Esophagus squamous epithelium (tissue), 5 donors: ENCODE measurements around the gene MRPS33. TPM values are rescaled to one million over a fixed set of nuclear protein-coding genes. Genes with fewer than 3 reads are reported as not detected.

Source experiments
- DNase-seq: peaks from one replicate; lab custom pipeline; 2025; lab: John Stamatoyannopoulos, UW
- H3K27ac ChIP-seq, 4 donors: fragments of 200-600 bp; sonication (generic); one replicate each; pipeline ENCODE4 v1.5.1; 2016 to 2019; ENCODE audit warnings: mild to moderate bottlenecking in 1 of 4
- H3K27me3 ChIP-seq, 4 donors: fragments of 200-600 bp; sonication (generic); 1 replicate in 3 of 4; 2 replicates in 1 of 4; pipeline versions ENCODE4 v1.5.1 to v1.6.0; 2017 to 2021; ENCODE audit warnings: antibody characterized with exemption in 1 of 4
- H3K36me3 ChIP-seq, 3 donors: fragments of 200-600 bp; sonication (generic); one replicate each; pipeline ENCODE4 v1.5.1; 2016 to 2019
- H3K4me1 ChIP-seq, 3 donors: fragments of 200-600 bp; sonication (generic); one replicate each; pipeline ENCODE4 v1.5.1; 2017 to 2019
- H3K4me3 ChIP-seq, 4 donors: fragments of 200-600 bp; sonication (generic); 1 replicate in 3 of 4; 2 replicates in 1 of 4; pipeline ENCODE4 v1.5.1; 2016 to 2019; ENCODE audit warnings: mild to moderate bottlenecking in 2 of 4, moderate library complexity in 1 of 4
- H3K9me3 ChIP-seq, 3 donors: fragments of 200-600 bp; sonication (generic); one replicate each; pipeline ENCODE4 v1.5.1; 2016 to 2019
- POLR2A ChIP-seq, 4 donors: fragments of 450-650 bp; IDR thresholded peaks; one replicate each; pipeline ENCODE4 v1.6.1; 2017; ENCODE audit warnings: antibody characterized with exemption in 4 of 4, mild to moderate bottlenecking in 4 of 4, moderate library complexity in 3 of 4
- WGBS, 2 donors: methylation state at CpG; one replicate each; pipeline ENCODE4 v1.1.5; 2018; 5-methylcytosine and 5-hydroxymethylcytosine counted together
- intact Hi-C: fragments of 100-400 bp; cut with DNase I; formaldehyde crosslinking; loops from one replicate; pipeline ENCODE4 v1.15.0; 2022
- total RNA-seq, 4 donors: library from RNA; depleted of rRNA; stranded (reverse); fragments of >200 nt; gene quantifications; one replicate each; pipeline ENCODE4 v1.1.0, GENCODE V29; 2016
- TF ChIP-seq, protein P1 (sequence below), 6 experiments: fragments of 450-650 bp in 4 of 6; fragments of 200-600 bp in 2 of 6; sonication (generic) in 2 of 6; IDR thresholded peaks; one replicate each; pipeline ENCODE4 v1.5.1; 2016 to 2019; ENCODE audit warnings: antibody characterized with exemption in 6 of 6, mild to moderate bottlenecking in 4 of 6, moderate library complexity in 4 of 6
- donor health status: DM: yes; HTN: yes; CAD: no.

The MRPS33 gene
- total RNA-seq, 4 donors from 2014 or later, result 12.7 to 25.2 (median 16.1) TPM

DNA sequence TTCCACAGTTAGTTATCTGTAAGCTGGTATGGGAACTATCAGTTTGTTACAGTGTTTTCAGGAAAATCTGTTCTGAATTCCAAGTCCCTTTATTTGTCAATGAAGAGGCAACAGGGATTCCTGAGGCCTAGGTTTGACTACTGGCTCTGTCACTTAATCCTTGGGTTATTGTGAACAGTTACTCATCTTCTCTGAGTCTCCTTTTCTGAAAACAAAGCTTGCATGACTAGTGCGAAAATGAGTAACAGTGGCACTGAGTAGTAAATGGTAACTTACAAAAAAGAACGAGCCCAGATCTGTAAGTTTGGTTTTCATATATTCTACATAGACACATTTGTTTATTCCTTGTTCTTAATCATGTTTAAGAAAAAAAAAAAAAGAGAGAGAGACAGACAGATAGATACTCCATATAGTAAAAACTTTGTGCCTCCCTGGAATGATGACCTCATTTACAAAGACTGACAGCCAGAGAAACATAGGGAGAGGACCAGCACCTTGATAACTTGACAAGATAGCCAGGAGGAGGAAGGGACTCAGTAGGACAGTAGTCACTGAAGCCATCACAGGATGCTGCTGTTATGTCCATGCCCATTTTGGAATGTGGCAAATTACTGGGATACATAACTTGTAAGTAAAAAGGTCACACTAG is 1.9 kb downstream of the MRPS33 start:
- Histone ChIP-seq H3K27ac (peak overlapping the region in 2 of 4 donors; percentile 4 to 44), H3K9me3 (no peaks in the 10 kb centered on the region), H3K27me3 (peaks cover 0 to 10% (median 0%) of the 10 kb centered on the region in 4 donors), H3K4me1 (peaks cover 5 to 35% (median 9%) of the 10 kb centered on the region in 3 donors), H3K36me3 (peaks cover 0 to 26% (median 4%) of the 10 kb centered on the region in 3 donors), H3K4me3 (no peak overlapping the region)
- WGBS, 2 donors, result 39 to 44% methylated on average over 2 of the region's 2 CpGs
- TF ChIP-seq, protein P1, sequence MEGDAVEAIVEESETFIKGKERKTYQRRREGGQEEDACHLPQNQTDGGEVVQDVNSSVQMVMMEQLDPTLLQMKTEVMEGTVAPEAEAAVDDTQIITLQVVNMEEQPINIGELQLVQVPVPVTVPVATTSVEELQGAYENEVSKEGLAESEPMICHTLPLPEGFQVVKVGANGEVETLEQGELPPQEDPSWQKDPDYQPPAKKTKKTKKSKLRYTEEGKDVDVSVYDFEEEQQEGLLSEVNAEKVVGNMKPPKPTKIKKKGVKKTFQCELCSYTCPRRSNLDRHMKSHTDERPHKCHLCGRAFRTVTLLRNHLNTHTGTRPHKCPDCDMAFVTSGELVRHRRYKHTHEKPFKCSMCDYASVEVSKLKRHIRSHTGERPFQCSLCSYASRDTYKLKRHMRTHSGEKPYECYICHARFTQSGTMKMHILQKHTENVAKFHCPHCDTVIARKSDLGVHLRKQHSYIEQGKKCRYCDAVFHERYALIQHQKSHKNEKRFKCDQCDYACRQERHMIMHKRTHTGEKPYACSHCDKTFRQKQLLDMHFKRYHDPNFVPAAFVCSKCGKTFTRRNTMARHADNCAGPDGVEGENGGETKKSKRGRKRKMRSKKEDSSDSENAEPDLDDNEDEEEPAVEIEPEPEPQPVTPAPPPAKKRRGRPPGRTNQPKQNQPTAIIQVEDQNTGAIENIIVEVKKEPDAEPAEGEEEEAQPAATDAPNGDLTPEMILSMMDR (IDR thresholded peaks at IDR 0.05), result no peak
- no peak for TF ChIP-seq POLR2A (IDR thresholded peaks at IDR 0.05)
- DNase-seq, result no peak
- intact Hi-C loops, result no loop called here

DNA sequence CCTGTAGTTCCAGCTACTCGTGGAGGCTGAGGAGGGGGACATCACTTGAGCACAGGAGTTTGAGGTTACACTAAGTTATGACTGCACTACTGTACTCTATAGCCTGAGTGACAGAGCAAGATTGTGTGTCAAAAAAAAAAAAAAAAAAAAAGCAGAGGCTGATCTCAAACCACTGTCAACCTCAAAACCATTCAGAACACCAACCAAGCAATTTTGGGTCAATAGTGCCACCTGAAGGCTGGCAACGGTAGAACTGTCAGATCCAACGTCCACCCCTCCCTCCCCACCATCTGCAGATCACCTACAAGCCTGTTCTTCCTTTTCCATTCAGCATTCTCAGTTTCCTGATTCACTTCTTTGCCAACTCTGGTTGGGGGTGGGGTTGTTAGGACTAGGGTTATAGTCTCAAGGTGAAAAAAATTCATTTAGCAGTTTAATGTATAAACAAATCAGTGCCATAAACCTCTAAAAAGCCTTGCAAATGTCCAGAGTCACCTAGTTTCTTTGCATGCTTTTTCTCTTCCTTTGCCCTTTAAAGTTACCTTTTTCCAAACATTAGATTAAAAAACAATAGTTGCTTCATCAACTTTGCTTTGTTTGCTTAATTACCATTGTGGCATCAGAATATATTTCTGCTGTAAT is 2.6 kb downstream of the MRPS33 start:
- Histone ChIP-seq H3K9me3 (no peaks in the 10 kb centered on the region), H3K4me1 (peaks cover 5 to 35% (median 9%) of the 10 kb centered on the region in 3 donors), H3K27me3 (peaks cover 0 to 10% (median 0%) of the 10 kb centered on the region in 4 donors), H3K4me3 (no peak overlapping the region), H3K36me3 (peaks cover 0 to 32% (median 4%) of the 10 kb centered on the region in 3 donors), H3K27ac (peak overlapping the region in 1 of 4 donors; percentile 44)
- WGBS, 2 donors, result 22 to 24% methylated on average over 3 of the region's 3 CpGs
- intact Hi-C loops, result no loop called here
- TF ChIP-seq POLR2A (IDR thresholded peaks at IDR 0.05), result no peak
- TF ChIP-seq, protein P1 (IDR thresholded peaks at IDR 0.05), result peak in 5 of 6 experiments; percentile 34 to 60 (median 45)
- DNase-seq, result no peak

GRCh38 chr7:141011443-141011842 is 3.3 kb downstream of the MRPS33 start:
- Histone ChIP-seq H3K9me3 (no peaks in the 10 kb centered on the region), H3K4me3 (no peak overlapping the region), H3K27ac (no peak overlapping the region), H3K4me1 (peaks cover 5 to 35% (median 9%) of the 10 kb centered on the region in 3 donors), H3K27me3 (peaks cover 0 to 4% (median 0%) of the 10 kb centered on the region in 4 donors), H3K36me3 (peaks cover 0 to 40% (median 4%) of the 10 kb centered on the region in 3 donors)
- TF ChIP-seq, protein P1 (IDR thresholded peaks at IDR 0.05), result no peak
- no peak for TF ChIP-seq POLR2A (IDR thresholded peaks at IDR 0.05)
- 54 to 76% methylated on average over 4 of the region's 4 CpGs for WGBS, 2 donors
- no peak for DNase-seq
- intact Hi-C loops, result no loop called here

GRCh38 chr7:141003172-141004065 is 11.3 kb downstream of the MRPS33 start:
- intact Hi-C loops, result loop anchor here (10.0 kb wide), 1 partner anchor 189 kb away; no protein-coding TSS in a partner anchor
- no peak for TF ChIP-seq POLR2A (IDR thresholded peaks at IDR 0.05)
- TF ChIP-seq, protein P1 (IDR thresholded peaks at IDR 0.05), result no peak
- Histone ChIP-seq H3K36me3 (peaks cover 0 to 35% (median 0%) of the 10 kb centered on the region in 3 donors), H3K4me3 (no peak overlapping the region), H3K9me3 (no peaks in the 10 kb centered on the region), H3K4me1 (no peaks in the 10 kb centered on the region), H3K27ac (no peak overlapping the region), H3K27me3 (no peaks in the 10 kb centered on the region)
- no peak for DNase-seq
- 57 to 65% methylated on average over 8 of the region's 8 CpGs for WGBS, 2 donors
